Stomach (tissue), 4 donors: ENCODE data around the gene DBP.

Experiments used
- EP300 ChIP-seq: sonication (generic); formaldehyde crosslinking; IDR thresholded peaks from one replicate; pipeline ENCODE4 v1.6.1; 2017; ENCODE audit warnings: antibody characterized with exemption
- POLR2A ChIP-seq, 4 donors: fragments of 450-650 bp; IDR thresholded peaks; one replicate each; pipeline ENCODE4 v1.6.1; 2016; ENCODE audit warnings: antibody characterized with exemption in 4 of 4, control low read depth in 2 of 4, mild to moderate bottlenecking in 1 of 4, moderate library complexity in 1 of 4
- POLR2AphosphoS5 ChIP-seq, 3 donors: sonication (generic); formaldehyde crosslinking; IDR thresholded peaks; one replicate each; pipeline ENCODE4 v1.6.1; 2016; ENCODE audit warnings: antibody characterized with exemption in 3 of 3
- TF ChIP-seq, protein P1 (sequence below), 7 experiments: fragments of 450-650 bp in 4 of 7; fragments of 200-600 bp in 3 of 7; sonication (generic) in 3 of 7; IDR thresholded peaks; one replicate each; pipeline ENCODE4 v1.5.1; 2016 to 2019; ENCODE audit warnings: antibody characterized with exemption in 7 of 7, control low read depth in 2 of 7, mild to moderate bottlenecking in 1 of 7

DNA sequence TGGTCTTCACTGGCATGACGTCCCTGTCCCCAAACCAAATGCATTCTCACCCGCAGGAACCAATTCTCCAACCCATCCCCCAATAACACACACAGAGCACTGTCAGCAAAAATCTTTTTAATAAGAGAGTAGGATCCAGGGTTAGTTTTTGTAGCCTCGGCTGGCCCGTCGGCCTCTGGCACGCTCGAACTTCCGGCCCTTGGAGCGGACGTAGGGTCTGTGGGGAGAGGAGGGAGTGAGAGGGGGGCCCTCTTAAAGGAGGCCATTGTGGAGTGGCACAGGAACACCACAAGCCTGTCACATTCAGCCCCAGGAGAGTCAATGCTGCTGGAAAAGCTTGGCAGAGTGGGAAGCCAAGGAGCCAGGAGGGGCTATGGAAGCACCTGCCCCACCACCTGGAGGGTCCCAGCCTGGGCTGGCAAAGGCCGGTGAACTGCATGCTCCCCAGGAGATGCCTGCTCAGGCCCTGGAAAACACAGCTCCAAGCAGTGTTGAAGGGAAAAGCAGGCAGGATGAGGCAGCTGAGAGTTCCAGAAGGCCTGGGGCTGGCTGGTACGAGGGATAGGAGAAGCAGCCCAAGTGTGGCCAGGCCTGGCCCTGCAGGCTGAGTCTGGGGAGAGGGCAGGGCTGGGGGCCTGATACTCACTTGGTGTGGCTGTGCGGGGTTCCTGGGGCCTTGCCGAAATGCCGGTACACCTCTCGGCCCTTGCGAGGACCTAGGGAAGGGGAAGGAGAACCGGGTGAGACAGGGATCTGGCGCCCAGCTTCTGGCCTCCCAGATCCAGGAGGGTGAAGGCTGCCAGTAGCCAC lies 21.7 kb downstream of the DBP start:
- TF ChIP-seq, protein P1, sequence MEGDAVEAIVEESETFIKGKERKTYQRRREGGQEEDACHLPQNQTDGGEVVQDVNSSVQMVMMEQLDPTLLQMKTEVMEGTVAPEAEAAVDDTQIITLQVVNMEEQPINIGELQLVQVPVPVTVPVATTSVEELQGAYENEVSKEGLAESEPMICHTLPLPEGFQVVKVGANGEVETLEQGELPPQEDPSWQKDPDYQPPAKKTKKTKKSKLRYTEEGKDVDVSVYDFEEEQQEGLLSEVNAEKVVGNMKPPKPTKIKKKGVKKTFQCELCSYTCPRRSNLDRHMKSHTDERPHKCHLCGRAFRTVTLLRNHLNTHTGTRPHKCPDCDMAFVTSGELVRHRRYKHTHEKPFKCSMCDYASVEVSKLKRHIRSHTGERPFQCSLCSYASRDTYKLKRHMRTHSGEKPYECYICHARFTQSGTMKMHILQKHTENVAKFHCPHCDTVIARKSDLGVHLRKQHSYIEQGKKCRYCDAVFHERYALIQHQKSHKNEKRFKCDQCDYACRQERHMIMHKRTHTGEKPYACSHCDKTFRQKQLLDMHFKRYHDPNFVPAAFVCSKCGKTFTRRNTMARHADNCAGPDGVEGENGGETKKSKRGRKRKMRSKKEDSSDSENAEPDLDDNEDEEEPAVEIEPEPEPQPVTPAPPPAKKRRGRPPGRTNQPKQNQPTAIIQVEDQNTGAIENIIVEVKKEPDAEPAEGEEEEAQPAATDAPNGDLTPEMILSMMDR (IDR thresholded peaks at IDR 0.05): no peak
- TF ChIP-seq POLR2A (IDR thresholded peaks at IDR 0.05) (no peak), POLR2AphosphoS5 (IDR thresholded peaks at IDR 0.05) (no peak), EP300 (no peak)
